Neural progenitor cell (in vitro differentiated cells): ENCODE measurements around the gene PLEKHN1. TPM values are rescaled to one million over a fixed set of nuclear protein-coding genes. Genes with fewer than 3 reads are reported as not detected.

Experiments used
- DNase-seq: peaks from one replicate; pipeline ENCODE4 v3.0.0-alpha.2; 2016; ENCODE audit warnings: low spot score
- H2AFZ ChIP-seq: fragments of 200-600 bp; sonication (generic); replicated peaks from 2 replicates; pipeline ENCODE4 v1.6.1; 2016; ENCODE audit warnings: antibody characterized with exemption
- H3F3A ChIP-seq: fragments of 200-600 bp; sonication (generic); 2 replicates; pipeline ENCODE4 v1.6.1; 2016; ENCODE audit warnings: antibody characterized with exemption, low read depth
- H3K27ac ChIP-seq: fragments of 200-600 bp; sonication (generic); 2 replicates; pipeline ENCODE4 v1.5.1; 2016; ENCODE audit warnings: mild to moderate bottlenecking
- H3K27me3 ChIP-seq: fragments of 200-600 bp; sonication (generic); 2 replicates; pipeline ENCODE4 v1.6.1; 2016; ENCODE audit warnings: mild to moderate bottlenecking, moderate library complexity
- H3K36me3 ChIP-seq: fragments of 200-600 bp; sonication (generic); 2 replicates; pipeline ENCODE4 v1.5.1; 2016
- H3K4me1 ChIP-seq: fragments of 200-600 bp; sonication (generic); 2 replicates; pipeline ENCODE4 v1.6.1; 2016; ENCODE audit warnings: mixed run types
- H3K4me2 ChIP-seq: fragments of 200-600 bp; sonication (generic); 2 replicates; pipeline ENCODE4 v1.6.1; 2016
- H3K4me3 ChIP-seq: fragments of 200-600 bp; sonication (generic); 2 replicates; pipeline ENCODE4 v1.5.1; 2016
- H3K79me2 ChIP-seq: fragments of 200-600 bp; sonication (generic); 2 replicates; pipeline ENCODE4 v1.6.1; 2016; ENCODE audit warnings: low read depth
- H3K9ac ChIP-seq: fragments of 200-600 bp; sonication (generic); 2 replicates; pipeline ENCODE4 v1.6.1; 2016
- H3K9me3 ChIP-seq: fragments of 200-600 bp; sonication (generic); 2 replicates; pipeline ENCODE4 v1.5.1; 2016; ENCODE audit warnings: low read depth
- H4K20me1 ChIP-seq: fragments of 200-600 bp; sonication (generic); 2 replicates; pipeline ENCODE4 v1.6.1; 2016; ENCODE audit warnings: low read depth
- H3K27ac Mint-ChIP-seq: 3 replicates; pipeline ENCODE4 v1.8.0; 2021; ENCODE audit warnings: mixed read lengths
- H3K27me3 Mint-ChIP-seq: 2 replicates; pipeline ENCODE4 v1.8.0; 2022; ENCODE audit warnings: low read depth, mild to moderate bottlenecking, inconsistent platforms, moderate library complexity, mixed read lengths; ENCODE audit not compliant: insufficient read depth
- H3K36me3 Mint-ChIP-seq: 3 replicates; pipeline ENCODE4 v1.8.0; 2021; ENCODE audit warnings: mixed read lengths
- H3K4me1 Mint-ChIP-seq: 3 replicates; pipeline ENCODE4 v1.8.0; 2021; ENCODE audit warnings: mixed read lengths
- H3K4me3 Mint-ChIP-seq: 3 replicates; pipeline ENCODE4 v1.8.0; 2021; ENCODE audit warnings: mild to moderate bottlenecking, moderate library complexity, mixed read lengths
- H3K9me3 Mint-ChIP-seq: 3 replicates; pipeline ENCODE4 v1.8.0; 2020; ENCODE audit warnings: mixed read lengths
- EZH2 ChIP-seq: fragments of 200-600 bp; sonication (generic); IDR thresholded peaks from 2 replicates; pipeline ENCODE4 v1.6.1; 2017; ENCODE audit warnings: antibody characterized with exemption, mild to moderate bottlenecking, moderate library complexity
- EZH2phosphoT487 ChIP-seq: fragments of 200-600 bp; sonication (generic); IDR thresholded peaks from 2 replicates; pipeline ENCODE4 v1.6.1; 2017; ENCODE audit warnings: antibody characterized with exemption
- total RNA-seq: library from RNA; depleted of rRNA; stranded (reverse); fragments of >200 nt; gene quantifications from 2 replicates; pipeline ENCODE4 v1.2.3, GENCODE V29; 2015; ENCODE audit warnings: low replicate concordance
- TF ChIP-seq, protein P1 (sequence below): fragments of 200-600 bp; sonication (generic); IDR thresholded peaks from 2 replicates; pipeline ENCODE4 v1.5.1; 2017; ENCODE audit warnings: antibody characterized with exemption, mild to moderate bottlenecking

PLEKHN1 gene
- total RNA-seq, 1 donor from 2014 or later, result not detected

GRCh38 chr1:918353-918752 lies 47.9 kb upstream of the PLEKHN1 start:
- H3K79me2 ChIP-seq, result no peaks in the 10 kb centered on the region
- H3K4me3 Mint-ChIP-seq, result peak overlapping the region; percentile 44
- H3K27me3 Mint-ChIP-seq, result peaks cover 37% of the 10 kb centered on the region
- peaks cover 14% of the 10 kb centered on the region for H3K4me1 ChIP-seq
- no peak for DNase-seq
- peaks cover 4% of the 10 kb centered on the region for H3F3A ChIP-seq
- no peak overlapping the region for H3K27ac Mint-ChIP-seq
- H3K9ac ChIP-seq, result no peak overlapping the region
- peaks cover 100% of the 10 kb centered on the region for H3K27me3 ChIP-seq
- H3K4me3 ChIP-seq, result no peak overlapping the region
- no peak overlapping the region for H3K4me2 ChIP-seq
- TF ChIP-seq, protein P1, sequence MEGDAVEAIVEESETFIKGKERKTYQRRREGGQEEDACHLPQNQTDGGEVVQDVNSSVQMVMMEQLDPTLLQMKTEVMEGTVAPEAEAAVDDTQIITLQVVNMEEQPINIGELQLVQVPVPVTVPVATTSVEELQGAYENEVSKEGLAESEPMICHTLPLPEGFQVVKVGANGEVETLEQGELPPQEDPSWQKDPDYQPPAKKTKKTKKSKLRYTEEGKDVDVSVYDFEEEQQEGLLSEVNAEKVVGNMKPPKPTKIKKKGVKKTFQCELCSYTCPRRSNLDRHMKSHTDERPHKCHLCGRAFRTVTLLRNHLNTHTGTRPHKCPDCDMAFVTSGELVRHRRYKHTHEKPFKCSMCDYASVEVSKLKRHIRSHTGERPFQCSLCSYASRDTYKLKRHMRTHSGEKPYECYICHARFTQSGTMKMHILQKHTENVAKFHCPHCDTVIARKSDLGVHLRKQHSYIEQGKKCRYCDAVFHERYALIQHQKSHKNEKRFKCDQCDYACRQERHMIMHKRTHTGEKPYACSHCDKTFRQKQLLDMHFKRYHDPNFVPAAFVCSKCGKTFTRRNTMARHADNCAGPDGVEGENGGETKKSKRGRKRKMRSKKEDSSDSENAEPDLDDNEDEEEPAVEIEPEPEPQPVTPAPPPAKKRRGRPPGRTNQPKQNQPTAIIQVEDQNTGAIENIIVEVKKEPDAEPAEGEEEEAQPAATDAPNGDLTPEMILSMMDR, result no peak
- TF ChIP-seq EZH2phosphoT487 (no peak), EZH2 (no peak)
- peaks cover 43% of the 10 kb centered on the region for H3K4me1 Mint-ChIP-seq
- no peak overlapping the region for H2AFZ ChIP-seq
- H3K36me3 Mint-ChIP-seq, result no peaks in the 10 kb centered on the region
- H3K36me3 ChIP-seq, result no peaks in the 10 kb centered on the region
- H3K9me3 Mint-ChIP-seq, result no peaks in the 10 kb centered on the region
- H4K20me1 ChIP-seq, result peaks cover 27% of the 10 kb centered on the region
- no peak overlapping the region for H3K27ac ChIP-seq
- H3K9me3 ChIP-seq, result no peaks in the 10 kb centered on the region

DNA sequence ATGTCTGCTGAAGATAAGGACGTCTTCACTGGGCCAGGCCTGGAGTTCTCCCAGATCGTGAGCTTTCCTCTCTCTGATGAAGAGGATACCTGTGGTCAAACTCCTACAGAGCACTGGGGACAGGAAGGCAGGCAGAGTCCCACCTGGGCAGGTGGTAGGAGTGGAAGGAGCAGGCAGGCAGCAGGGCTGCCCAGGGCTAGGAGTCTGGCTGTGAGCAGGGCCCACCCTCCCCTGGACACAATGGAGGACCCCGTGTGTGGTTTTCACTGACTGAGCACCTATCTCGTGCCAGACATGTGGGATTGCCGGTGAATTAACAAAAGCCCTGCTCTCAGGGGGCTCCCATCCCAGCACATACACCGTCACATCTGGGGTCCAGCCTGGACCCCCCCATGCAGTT lies 47.4 kb upstream of the PLEKHN1 start:
- no peak overlapping the region for H3K9ac ChIP-seq
- H3K9me3 Mint-ChIP-seq, result no peaks in the 10 kb centered on the region
- peaks cover 4% of the 10 kb centered on the region for H3F3A ChIP-seq
- no peaks in the 10 kb centered on the region for H3K36me3 ChIP-seq
- no peak overlapping the region for H3K4me2 ChIP-seq
- no peaks in the 10 kb centered on the region for H3K9me3 ChIP-seq
- peaks cover 43% of the 10 kb centered on the region for H3K4me1 Mint-ChIP-seq
- TF ChIP-seq, protein P1, result no peak
- no peak for TF ChIP-seq EZH2
- no peak for TF ChIP-seq EZH2phosphoT487
- H3K27ac Mint-ChIP-seq, result peak overlapping the region; percentile 35
- peaks cover 29% of the 10 kb centered on the region for H4K20me1 ChIP-seq
- peaks cover 38% of the 10 kb centered on the region for H3K27me3 Mint-ChIP-seq
- no peak for DNase-seq
- H3K79me2 ChIP-seq, result no peaks in the 10 kb centered on the region
- no peak overlapping the region for H3K27ac ChIP-seq
- no peaks in the 10 kb centered on the region for H3K36me3 Mint-ChIP-seq
- no peak overlapping the region for H2AFZ ChIP-seq
- H3K4me3 ChIP-seq, result no peak overlapping the region
- H3K4me1 ChIP-seq, result peaks cover 15% of the 10 kb centered on the region
- peak overlapping the region; percentile 44 for H3K4me3 Mint-ChIP-seq
- peaks cover 100% of the 10 kb centered on the region for H3K27me3 ChIP-seq

GRCh38 chr1:919271-919872 lies 46.9 kb upstream of the PLEKHN1 start:
- peaks cover 43% of the 10 kb centered on the region for H3K4me1 Mint-ChIP-seq
- H3K4me3 ChIP-seq, result no peak overlapping the region
- no peaks in the 10 kb centered on the region for H3K36me3 ChIP-seq
- no peak overlapping the region for H3K27ac Mint-ChIP-seq
- H3K27ac ChIP-seq, result no peak overlapping the region
- no peak overlapping the region for H3K4me3 Mint-ChIP-seq
- H4K20me1 ChIP-seq, result peaks cover 29% of the 10 kb centered on the region
- no peaks in the 10 kb centered on the region for H3K36me3 Mint-ChIP-seq
- no peak overlapping the region for H2AFZ ChIP-seq
- peaks cover 15% of the 10 kb centered on the region for H3K4me1 ChIP-seq
- DNase-seq, result no peak
- peaks cover 38% of the 10 kb centered on the region for H3K27me3 Mint-ChIP-seq
- peaks cover 4% of the 10 kb centered on the region for H3F3A ChIP-seq
- no peaks in the 10 kb centered on the region for H3K9me3 Mint-ChIP-seq
- TF ChIP-seq, protein P1, result no peak
- TF ChIP-seq EZH2 (no peak), EZH2phosphoT487 (no peak)
- H3K4me2 ChIP-seq, result no peak overlapping the region
- H3K9me3 ChIP-seq, result no peaks in the 10 kb centered on the region
- H3K79me2 ChIP-seq, result no peaks in the 10 kb centered on the region
- H3K27me3 ChIP-seq, result peaks cover 100% of the 10 kb centered on the region
- no peak overlapping the region for H3K9ac ChIP-seq
